HG03280 (cell line): ENCODE measurements around the gene SNAP91.
A peak's percentile ranks its signal among the peaks of the same experiment; 100 is the strongest.
"Not testable (repeated sequence)": the region's sequence is repeated elsewhere in the genome, so short reads cannot be mapped to it uniquely, and the experiment has no call there.

Experiments
- ATAC-seq: cut with Tn5 transposase; IDR thresholded peaks from one replicate; pipeline ENCODE4 v1.9.1; 2021; ENCODE audit warnings: mild to moderate bottlenecking, moderate library complexity; ENCODE audit not compliant: unreplicated experiment

Gene SNAP91

DNA sequence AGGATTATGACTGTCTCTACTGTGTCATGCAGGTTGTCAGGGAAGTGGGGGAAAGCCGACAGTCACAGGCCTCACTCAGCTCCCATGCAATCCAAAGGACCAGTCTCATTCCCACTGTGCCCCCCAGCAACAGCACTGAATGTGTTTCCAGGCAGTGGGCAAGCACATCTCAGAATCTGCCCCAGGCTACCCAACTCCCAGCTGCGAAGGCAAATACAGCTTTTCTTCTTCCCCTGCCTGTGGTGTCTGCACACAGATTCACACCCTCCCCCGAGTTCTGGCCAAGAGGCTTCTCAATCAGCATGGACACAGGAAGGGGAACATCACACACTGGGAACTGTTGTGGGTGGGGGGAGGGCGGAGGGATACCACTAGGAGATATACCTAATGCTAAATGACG is 75.3 kb downstream of the SNAP91 start:
- no peak for ATAC-seq

DNA sequence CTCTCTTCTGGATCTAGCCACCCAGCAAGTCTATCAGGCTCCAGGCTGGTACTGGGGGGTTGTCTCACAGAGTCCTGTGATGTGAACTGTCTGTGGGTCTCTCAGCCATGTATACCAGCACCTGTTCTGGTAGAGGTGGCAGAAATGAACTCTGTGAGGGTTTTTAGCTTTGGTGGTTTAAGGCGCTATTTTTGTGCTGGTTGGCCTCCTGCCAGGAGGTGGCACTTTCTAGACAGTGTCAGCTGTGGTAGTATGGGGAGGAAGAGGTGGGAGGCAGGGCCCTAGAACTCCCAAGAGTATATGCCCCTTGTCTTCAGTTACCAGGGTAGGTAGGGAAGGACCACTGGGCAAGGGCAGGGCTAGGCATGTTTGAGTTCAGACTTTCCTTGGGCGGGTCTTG is 75.8 kb downstream of the SNAP91 start:
- no peak for ATAC-seq

DNA sequence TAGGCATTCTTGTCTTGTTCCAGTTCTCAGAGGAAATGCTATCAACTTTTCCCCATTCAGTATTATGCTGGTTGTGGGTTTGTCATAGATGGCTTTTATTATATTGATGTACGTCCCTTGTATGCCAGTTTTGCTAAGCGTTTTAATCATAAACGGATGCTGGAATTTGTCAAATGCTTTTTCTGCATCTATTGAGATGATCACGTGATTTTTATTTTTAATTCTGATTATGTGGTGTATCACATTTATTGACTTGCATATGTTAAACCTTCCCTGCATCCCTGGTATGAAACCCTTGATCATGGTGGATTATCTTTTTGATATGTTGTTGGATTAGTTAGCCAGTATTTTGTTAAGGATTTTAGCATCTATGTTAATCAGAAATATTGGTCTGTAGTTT is 79.0 kb downstream of the SNAP91 start:
- ATAC-seq = not testable (repeated sequence)

DNA sequence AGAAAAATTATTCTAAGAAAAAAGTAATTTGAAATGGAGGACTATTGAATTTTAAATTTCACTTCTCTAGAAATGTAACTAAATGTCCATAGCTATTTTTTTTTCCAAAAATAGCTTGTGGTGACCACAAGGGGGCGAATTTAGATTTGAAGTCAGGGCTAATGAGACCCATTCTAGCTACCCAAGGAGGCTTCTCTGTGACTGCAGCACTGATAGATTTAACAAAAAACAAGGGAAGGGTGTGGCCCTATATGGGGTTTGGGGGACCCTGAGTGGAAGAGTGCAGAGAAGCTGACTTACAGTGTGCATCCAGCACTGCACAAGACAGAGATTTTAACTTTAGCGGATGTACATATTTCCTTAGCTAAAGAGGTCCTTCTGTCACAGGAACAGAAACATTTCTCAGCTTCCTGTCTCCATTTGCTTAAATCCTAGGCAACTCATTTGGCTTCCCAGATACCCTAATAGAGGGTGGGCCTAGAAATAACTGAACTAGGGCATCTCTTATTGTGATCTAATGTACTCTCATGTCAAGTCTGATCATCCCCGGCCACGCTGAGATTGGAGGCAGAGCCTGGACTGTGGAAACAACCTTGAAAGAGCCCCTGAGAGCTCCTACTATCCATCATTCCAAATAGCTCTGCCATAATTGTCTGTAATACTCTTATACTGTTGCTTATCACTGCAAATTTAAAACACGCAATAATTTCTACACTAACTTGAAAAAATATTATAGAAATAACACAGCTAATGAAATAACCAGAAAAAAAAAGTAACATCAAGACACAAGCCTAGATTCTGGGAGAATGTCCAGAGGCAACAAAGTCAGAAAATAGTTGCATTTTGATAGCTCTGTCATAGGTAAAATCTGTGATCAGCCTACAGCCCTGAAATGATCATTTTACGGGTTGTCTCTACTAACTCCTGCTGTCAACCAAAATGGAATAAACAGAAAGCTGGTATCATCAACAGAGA is 93.6 kb downstream of the SNAP91 start:
- no peak for ATAC-seq

DNA sequence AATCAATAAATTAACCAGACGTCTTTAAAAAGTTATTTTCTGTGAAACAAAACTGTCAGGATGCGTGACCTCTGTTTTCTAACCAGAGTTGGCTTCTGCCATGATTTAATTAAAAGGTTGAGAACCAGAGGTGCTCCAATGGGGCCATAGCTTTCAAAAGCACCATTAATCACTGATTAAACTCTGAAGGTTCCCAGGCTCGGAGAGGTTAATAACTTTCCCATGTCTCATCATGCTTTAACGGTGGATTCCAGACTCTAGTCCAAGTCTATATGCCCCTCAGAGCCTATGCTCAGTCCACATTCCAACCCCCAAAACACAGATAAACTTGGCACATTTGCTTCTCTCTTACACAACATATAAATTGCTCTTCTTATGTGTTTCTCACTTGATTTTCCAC is 95.5 kb downstream of the SNAP91 start:
- ATAC-seq = no peak

DNA sequence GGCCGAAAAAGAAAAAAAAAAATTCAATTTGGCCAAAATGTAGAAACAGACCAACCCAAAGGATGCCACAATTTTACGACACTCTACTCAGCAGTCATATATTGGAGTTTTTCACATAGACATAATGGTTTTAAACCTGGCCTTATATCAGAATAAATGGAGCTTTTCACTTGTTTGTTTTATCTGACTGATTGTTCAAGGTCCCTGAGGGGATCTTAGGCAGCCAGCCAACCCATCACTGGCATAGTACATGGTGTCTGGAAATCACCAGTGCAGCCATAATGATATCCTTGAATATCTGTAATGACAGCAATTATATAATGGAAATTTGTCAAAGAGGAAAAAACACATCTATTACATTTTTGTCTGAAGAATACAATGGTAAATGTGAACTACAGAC is 99.7 kb downstream of the SNAP91 start:
- no peak for ATAC-seq

DNA sequence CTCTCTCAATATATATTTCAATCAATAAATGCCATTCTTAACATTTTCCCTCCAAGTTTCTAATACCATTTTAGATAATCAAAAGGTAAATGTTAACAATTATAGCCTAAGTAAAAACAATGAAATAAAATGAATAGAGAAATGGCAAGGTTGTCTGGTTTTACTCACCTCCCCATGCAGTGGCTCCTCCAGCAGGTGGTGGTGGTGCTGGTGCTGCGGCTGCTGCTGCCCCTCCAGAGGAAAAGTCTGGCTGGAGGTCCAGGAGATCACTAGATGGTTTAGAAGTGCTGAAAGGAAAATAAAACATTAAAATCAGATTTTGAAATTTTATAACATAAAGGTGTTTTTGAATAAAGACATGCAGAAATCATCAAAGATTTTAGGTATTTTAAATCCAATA is 103.4 kb downstream of the SNAP91 start:
- no peak for ATAC-seq

DNA sequence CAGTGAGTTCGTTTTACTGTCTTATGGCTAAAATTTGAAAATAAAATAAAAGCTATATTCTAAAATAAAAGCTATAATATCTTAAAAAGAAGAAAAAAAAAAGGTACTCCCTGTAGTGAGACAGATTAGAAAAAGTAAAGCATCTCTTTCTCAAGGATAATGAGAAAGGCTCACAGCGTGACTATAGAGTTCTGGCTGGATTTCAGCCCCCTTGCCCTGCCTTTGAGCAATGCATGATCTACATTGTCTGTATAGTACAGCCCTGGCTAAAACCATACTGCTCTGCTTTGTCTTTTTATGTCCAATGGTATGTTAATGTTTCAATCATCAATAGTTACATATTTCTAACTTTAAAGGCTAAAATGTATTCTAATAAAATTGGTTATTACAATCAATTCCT is 105.3 kb downstream of the SNAP91 start:
- ATAC-seq = no peak

DNA sequence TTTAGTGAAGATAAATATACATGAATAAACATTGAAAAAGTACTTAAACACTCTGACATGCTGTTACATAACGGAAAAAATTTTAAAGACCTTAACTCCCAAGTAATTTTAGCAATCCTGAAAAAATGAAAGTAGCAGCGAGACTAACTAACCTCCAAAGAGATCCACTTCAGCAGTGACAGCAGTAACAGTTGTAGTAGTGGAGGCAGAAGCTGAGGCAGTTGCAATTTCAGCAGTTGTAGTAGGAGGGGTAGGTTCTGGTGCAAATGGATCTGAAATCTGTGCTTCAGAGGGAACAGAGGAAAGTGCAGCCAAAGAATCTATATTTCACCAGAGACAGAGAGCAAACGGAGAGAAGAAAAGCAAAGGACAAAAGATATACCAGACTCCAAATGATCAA is 107.8 kb downstream of the SNAP91 start:
- no peak for ATAC-seq

DNA sequence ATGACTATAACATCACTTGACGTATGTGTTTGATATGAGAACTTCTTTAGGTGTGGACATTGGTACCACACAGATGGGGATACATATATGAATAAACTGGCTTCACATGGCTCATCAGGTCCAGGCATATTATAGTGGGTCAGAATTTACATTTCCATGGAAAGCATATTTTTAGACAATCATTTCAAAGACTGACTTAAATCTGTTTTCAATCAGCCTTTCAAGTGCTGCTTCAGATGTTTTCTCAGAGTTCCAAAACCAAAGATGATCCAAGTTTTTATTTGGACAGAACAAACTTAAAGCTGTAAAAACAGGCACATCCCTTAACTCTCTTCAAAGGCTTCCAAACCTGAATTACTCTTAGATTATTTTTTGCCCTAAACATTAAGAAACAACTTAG is 108.4 kb downstream of the SNAP91 start:
- ATAC-seq = no peak

DNA sequence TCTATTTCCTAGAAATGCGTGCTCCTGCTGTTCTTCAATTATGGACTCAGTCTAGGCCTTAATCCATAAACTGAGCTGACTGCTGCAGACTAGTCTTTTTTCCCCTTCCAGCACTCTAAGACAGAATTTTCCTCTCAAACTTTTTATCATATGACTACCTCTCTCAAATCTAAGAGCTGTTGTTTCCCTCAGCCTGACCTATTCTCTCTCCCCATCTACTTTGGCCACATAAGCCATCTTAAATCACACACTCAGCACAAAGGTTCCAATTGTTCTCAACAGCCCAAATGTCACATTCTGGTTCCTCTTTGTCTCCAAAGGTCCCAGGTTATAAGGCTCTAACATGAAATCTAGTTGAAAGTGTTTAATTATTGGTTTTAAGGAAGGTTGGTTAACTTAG is 111.4 kb downstream of the SNAP91 start:
- no peak for ATAC-seq

DNA sequence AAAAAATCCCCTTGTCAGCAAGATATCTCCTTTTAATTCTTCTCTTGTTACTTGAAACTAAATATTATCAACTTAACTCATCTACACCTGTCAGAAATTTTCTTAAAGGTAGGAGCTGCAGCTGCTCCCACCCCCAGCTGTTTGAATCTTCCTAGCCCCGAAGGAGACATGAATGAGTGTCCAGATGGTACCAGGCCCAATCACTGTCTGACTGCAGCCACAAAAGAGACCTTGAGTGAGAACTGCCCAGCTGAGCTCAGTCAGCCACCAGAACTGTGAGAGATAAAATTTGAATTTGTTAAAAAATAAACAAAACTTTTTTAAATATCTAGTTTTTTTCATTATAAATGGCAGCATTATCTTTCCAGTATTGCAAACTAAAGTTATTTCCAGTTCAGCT is 111.8 kb downstream of the SNAP91 start:
- ATAC-seq = no peak

DNA sequence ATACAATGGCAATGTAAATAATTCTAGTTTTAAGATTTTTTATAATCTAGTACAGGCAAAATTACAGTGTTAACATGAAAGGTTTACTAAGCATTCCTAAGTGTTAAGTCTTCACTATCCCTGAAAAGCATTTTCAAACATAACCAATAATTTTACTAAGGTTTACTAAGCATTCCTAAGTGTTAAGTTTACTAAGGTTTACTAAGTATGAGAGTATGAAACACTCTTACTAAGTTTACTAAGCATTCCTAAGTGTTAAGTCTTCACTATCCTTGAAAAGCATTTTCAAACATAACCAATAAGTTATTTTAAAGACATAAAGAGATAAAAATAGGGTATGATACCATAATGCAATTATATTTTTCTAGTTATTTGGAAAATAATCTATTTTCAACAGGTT is 114.0 kb downstream of the SNAP91 start:
- ATAC-seq = no peak

DNA sequence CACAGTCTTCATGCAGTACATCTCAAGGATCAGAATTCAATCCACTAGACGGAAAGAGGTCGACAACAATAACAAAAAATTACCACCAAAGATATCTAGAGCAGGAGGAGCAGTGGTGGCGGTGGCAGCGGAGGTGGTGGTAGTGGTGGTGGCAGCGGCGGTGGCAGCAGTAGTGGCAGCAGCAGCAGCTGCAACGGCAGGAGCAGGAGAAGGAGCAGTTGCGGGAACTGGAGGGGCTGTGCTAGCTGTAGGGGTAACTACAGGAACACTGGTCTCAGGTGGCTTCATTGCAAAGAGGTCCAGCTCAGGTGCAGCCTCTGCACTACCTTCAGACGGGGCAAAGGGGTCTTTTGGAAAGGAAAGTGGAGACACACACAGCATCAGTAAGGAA is 115.5 kb downstream of the SNAP91 start:
- no peak for ATAC-seq

DNA sequence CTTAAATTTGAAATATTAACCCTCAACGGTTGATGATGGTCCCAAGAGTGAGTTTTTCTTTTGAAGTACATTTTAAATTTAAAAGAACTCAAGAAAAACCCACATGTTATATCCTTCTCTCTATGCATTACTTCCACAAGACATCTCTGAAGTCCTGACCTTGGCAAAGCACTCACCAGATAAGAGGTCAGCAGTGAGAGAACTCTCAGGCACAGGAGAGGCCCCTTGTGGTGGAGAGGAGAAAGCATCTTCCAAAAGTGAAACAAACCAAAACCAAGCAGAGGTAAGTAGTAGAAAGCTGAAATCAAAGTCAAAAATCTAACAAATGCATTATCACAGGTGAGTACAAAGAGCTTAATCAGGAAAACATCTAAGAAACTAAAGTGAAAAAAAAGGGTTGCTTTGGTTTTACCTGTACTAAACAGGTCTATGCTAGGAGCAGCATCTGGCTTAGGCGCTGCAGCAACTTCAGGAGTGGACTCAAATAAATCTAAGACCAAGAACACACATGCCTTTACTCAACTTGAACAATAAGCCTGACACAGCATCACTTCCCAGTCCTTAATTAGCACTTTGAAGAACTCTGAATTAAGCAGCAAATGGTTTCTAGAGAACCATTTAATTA is 116.0 kb downstream of the SNAP91 start:
- peak; percentile 99 for ATAC-seq

DNA sequence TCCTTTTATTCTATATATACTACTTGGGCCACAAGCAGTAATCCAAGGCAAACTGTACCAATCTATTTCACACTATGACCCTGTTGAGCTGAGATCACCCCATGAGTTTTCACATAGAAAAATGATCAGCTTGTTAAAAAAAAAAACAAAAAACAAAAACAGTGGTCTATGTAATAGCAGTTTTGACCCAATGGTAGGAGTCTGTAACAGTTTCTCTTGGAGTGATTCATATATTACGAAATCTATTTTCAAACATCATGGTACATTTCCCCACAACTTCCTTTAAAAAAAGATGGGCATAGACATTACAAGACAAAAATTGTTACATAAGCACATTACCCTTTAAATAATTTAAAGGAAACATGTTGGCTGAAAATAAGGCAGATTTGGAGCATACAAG is 118.5 kb downstream of the SNAP91 start:
- ATAC-seq = no peak

DNA sequence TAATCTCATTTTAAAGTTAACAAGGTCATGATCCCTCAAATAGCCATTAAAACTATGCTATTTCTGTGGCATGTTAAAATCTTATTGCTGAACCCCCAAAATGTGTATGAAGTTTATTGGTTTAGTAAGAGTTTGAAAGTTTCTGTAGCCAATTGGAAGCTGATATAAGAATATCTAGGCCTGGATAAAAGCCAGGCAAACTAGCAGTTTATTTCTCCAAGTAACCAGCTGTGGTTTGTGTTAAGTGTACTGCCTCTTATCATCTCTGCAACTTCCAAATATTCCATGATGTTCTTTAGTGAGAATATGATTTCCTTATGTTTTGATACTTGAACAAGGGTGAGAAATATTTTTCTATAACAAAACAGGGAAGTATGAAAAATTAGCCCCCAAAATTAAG is 119.8 kb downstream of the SNAP91 start:
- ATAC-seq = no peak

DNA sequence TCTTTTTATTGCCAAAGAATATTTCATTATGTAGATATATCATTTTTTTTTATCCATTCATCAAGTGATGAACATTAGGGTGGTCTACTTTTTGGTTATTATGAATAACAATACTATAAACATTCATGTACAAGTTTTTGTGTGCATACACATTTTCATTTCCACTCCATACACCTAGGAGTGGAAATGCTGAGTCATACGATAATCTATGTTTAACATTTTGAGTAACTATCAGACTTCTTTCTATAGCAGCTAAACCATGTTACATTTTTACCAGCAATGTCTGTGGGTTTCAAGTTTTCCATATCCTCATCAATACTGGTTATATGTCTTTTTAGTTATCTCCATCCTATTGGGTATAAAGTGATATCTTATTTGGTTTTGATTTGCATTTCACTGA is 130.8 kb downstream of the SNAP91 start:
- ATAC-seq = no peak

DNA sequence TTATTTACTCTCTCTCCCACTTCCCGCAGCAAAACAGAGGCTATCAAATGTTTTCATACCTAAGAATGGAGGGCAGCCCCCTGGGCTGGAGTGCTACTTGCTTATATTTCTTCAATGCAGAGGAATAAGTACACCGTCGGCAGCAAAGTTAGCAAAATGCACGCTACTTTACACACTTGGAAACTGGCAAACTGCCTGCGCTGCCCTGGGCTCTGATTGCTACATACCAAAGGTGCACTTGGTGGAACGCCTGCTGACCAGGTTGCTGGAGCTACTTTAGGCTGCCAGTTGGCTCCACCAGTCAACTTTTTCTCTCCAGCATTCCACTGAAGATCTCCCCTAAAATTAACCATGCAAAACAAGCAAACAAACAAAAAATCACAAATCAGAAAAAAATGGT is 134.1 kb downstream of the SNAP91 start:
- no peak for ATAC-seq

DNA sequence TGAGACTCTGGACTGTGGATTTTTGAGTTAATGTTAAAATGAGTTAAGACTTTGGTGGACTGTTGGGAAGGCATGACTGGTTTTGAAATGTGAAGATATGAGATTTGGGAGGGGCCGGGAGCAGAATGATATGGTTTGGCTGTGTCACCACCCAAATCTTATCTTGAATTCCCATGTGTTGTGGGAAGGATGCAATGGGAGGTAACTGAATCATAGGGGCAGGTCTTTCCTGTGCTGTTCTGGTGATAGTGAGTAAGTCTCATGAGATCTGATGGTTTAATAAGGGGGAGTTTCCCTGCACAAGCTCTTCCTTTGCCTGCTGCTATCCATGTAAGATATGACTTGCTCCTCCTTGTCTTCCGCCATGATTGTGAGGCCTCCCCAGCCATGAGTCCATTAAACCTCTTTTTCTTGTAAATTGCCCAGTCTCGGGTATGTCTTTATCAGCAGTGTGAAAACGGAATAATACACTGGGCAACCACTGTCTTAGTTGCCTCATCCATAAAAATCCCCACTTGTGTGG is 137.2 kb downstream of the SNAP91 start:
- ATAC-seq = not testable (repeated sequence)

DNA sequence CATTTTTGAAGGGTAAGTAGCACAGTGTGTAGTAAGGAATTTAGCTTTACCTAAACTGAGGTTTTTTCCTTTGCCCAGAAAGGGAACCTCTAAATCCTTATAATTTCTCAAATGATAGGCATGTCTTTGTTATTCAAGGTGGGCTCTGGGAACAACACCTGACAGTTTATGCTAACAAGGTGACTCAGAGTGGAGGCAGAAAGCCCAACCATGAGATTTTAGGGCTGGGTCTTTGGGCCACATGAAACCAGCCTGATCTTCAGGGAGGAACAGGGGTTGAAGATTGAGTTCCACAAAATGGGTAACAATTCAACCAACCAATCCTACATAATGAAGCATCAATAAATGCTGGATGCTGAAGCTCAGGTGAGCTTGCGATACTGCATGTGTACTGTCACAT is 149.9 kb downstream of the SNAP91 start:
- ATAC-seq = no peak

DNA sequence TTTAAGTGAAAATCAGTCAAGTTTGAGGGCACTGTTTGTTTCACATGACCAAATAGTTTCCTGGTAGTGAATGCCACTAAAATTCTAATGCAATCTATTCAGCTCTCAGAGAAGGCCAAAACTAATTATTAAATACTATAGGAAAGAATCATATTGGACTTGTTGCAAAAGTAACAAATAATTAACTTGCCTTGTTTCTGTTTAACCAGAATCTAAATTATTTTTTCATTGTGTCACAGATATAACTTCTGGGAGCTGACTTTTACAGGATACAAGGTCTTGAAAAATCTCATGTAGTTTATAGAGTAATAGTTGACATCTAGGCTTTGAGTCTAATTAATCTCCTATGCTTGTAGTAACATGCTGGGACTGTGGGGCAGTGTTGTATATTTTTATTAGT is 152.0 kb downstream of the SNAP91 start:
- no peak for ATAC-seq
